Stimulated activated CD4-positive, alpha-beta T cell treated with anti-CD3 and anti-CD28 coated beads, Interleukin-4, amount 100 ng/mL, for 1 hour (primary cell): ENCODE measurements around the gene COL21A1.

ENCODE experiments used
- DNase-seq: peaks from one replicate; pipeline ENCODE4 v3.0.0-alpha.2; 2020

COL21A1 gene

GRCh38 chr6:56101141-56101553 is 146.2 kb downstream of the COL21A1 start:
- DNase-seq, result no peak

DNA sequence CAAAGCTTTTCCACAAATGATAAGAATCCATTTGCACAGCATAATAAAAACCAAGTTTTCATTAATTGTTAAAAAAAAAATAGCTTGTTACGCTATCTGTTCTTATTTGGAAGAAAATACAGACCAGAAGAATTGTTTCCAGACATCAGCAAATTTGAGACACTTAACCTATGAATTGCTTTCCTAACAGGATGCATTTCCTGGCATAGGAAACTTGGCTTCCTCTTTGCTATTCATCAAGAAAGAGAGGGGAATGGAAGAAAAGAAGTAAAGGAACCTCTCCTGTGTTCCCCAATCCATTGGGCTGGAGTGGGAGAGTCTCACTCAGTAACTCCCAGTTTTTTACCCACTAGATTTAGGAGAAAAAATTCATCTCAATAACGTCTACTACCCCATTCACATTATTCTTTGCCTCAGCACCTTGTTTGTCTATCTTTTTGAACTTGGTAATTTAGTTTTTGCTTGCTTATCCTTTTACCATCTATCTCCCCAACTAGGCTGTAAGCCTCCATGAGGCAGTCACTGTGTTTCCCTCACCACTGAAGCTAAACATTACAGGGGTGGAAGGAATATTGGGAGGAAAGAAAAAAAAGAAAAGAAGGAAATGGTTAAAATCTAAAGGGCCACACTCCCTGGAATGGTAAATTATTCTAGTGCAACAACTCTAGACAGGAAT is 150.3 kb downstream of the COL21A1 start:
- DNase-seq, result no peak

- no peak for DNase-seq
These were observed 150.8 kb downstream of the COL21A1 start for GRCh38 chr6:56096541-56096940.

DNA sequence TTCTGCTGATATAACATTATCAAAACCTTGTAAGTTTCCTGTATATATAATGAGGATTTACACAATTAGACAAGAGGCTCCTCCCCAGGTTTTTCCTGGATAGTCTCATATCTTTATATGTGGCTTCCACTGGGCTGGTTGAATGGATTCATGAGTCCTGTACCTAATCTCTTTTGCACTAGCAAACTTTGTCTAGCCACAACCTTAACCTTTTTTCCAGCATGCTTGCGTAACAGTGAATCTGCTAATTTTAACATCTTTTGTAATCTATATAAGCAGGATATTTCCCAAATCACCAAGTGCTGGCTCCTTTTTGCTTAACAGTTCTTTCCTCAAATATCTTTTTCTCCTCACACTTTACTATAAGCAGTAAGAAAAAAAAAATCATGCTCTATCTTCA is 153.6 kb downstream of the COL21A1 start:
- no peak for DNase-seq

- no peak for DNase-seq
These were observed 156.1 kb downstream of the COL21A1 start for GRCh38 chr6:56091159-56091869.

- no peak for DNase-seq
These were observed 158.7 kb downstream of the COL21A1 start for GRCh38 chr6:56088641-56089040.

- no peak for DNase-seq
These were observed 160.0 kb downstream of the COL21A1 start for GRCh38 chr6:56087421-56087820.

DNA sequence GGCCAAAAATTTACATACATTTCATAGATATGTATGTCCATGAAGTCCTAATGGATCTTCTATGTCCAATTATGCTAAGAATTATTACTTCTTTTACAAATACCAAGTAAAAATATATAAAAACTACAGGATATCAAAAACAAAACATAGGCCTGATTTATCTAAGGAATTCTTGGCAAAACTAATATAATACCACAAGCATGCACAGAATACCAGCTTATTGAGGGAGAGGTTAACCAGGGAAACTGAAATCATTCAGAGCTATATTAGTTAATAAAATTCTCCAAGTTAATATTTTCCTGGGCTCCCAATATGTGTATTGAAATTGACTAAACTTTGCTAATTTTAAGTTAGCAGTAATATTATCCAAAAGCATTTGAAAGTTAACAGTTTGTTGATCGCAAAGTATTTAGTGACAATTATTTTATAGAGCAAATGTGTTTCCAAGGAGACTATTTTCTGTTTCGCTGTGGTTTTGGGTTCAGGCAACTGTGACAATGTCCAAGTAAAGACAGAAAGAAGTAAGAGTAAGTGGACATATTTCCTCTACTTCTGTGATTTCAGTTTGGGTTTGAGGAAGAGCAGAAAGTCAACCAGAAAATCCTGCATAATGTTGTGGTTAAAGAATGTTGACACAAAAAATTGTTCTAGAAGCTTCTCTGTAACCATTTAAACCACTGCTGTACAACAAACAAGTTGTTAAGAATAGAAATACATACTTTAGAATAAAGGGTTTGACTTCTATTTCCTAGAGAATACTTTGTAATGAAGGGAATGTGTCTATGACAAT is 167.4 kb downstream of the COL21A1 start:
- no peak for DNase-seq

DNA sequence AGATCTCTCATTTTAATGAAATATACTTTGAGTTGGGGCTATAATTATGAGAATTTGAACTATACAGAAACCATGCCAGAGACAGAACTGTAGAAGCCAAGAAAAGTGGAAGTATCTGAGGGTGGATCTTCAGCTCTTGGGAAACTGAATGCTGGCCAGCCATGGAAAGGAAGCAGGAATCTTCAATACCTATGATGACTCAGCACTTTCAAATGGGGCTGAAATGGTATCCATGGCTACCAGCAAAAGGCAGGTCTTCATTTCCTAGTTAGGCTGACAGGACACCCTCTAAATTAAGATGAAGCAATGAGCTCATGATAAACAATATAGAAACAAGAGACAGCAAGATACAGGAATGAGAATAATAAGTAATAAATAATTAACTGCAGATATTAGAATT is 171.3 kb downstream of the COL21A1 start:
- DNase-seq, result no peak

GRCh38 chr6:56073761-56074160 is 173.6 kb downstream of the COL21A1 start:
- no peak for DNase-seq

- no peak for DNase-seq
These were observed 174.1 kb downstream of the COL21A1 start for GRCh38 chr6:56073315-56073714.

DNA sequence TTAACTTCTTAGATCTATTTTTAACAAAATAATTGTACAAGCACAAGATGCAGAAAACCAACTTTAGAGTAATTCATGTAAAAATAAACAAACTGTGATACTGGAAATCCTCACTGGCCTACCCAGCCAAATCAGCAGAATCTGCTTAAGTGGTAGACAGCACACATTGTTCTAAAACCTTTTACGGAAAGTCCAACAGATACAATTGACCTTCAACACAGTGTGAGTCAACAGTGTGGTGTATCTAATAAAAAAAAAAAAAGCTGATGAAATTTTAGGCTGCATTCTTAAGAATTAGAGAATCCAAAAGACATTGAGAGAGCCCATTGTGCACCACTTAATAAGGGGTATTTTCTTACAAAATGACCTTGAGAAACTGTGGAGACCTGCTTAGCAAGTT is 174.5 kb downstream of the COL21A1 start:
- no peak for DNase-seq

- DNase-seq, result no peak
These were observed 182.0 kb downstream of the COL21A1 start for GRCh38 chr6:56065408-56065807.

GRCh38 chr6:56062836-56063235 is 184.5 kb downstream of the COL21A1 start:
- no peak for DNase-seq

DNA sequence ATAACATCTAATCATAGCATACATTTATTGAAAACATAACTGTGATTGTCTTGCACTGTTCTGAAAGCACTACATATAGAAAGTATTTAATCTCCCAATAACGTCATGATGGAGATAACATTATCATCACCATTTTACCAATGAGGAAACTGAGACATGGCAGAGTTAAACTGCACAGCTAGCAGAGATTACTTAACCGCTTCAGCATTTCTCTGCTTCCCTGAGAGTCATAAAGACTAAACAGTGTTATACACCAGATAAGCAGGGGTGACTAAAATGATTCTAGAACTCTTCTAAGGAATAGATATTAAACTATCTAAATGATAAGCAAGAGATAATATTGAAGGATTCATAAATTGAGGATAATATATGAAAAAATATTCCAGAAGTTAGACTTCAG is 188.7 kb downstream of the COL21A1 start:
- DNase-seq, result no peak

- no peak for DNase-seq
These were observed 192.2 kb downstream of the COL21A1 start for GRCh38 chr6:56055081-56055704.

DNA sequence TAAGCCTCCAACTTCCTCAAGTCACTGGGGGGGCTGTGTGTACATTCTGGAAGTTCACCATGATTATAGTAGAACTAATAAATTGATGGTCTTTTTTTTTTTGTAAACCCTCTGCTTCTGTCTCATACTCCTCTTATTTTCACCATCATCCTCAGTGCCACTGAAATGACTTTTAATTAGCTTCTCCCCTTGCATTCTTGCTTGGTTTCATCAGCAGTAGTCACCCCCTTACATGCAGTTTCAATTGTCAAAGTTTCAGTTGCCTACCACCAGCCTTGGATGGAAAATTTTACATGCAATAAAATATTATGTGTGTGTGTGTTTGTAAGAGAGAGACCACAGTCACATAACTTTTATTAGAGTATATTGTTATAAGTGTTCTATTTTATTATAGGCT is 196.2 kb downstream of the COL21A1 start:
- no peak for DNase-seq

DNA sequence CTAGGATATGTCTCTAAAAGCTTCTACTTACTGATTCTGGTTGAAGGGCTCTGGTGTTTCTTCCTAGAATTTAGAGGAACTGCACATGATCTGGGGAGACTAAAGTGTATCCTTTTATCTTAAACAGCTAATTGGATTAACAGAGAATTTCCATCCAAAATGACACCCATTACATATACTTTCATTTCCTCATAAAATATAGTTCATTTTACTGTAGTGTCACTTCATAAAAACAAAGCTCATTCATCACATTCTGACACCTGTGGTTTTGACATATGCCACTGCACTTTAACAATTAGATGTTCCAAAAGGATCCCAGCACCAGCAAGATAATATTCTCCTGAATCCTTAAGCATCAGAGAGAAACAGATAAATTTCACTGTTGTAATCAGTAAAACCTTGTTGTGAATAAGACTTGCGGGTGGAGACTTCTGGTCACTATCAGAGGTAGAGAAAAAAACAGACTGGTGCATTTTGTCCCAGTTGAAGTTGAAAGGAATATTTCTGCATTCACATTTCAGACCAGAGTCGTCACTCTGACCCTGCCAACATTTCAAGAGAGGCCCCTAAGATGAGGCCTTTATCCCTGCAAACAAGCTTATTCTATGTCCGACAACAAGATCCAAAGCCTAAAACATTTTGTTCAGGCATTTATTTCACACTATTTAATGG is 196.7 kb downstream of the COL21A1 start:
- no peak for DNase-seq

DNA sequence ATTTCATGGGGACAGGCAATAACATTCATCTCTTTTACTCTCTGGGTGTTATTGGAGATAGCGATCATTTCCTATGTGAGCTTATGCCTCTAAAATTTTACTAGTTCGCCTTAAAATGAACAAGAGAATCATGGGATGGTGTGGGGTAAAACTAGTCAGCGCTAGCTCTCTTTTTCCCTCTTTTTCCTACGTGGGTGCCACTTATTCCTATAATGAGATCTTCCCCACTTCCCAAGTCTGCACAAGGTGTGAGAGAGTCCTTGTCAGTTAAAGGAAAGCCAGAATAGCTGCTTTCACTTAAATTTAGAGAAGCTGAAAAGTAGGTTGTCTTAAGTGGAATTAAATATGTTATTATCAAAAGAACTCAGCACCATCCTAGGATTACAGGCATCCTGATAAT is 198.8 kb downstream of the COL21A1 start:
- no peak for DNase-seq

- no peak for DNase-seq
These were observed 199.3 kb downstream of the COL21A1 start for GRCh38 chr6:56047931-56048540.

- no peak for DNase-seq
These were observed 200.8 kb downstream of the COL21A1 start for GRCh38 chr6:56046576-56046975.

DNA sequence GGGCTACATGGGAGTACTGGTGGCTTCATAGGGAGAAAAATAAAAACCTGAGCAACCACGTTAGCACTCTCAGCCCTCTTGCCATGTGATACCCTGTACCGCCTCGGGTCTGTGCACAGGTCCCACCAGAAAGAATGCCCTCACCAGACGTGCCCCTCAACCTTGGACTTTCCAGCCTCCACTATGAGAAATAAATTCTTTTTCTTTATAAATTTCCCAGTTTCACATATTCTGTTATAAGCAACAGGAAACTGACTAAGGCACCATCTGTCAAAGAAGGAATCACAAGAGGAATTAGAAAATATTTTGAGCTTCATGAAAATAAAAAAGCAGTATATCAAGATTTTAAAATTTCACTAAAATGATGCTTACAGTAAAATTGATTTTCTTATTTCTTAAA is 203.6 kb downstream of the COL21A1 start:
- no peak for DNase-seq
